ENCODE measurements around the gene GTF2A1L.
"Not testable (repeated sequence)": the region's sequence is repeated elsewhere in the genome, so short reads cannot be mapped to it uniquely, and the experiment has no call there.

GRCh38 chr2:48703621-48704020, 86.0 kb downstream of the GTF2A1L start:
- not testable (repeated sequence) for TF ChIP-seq EZH2 (IDR thresholded peaks at IDR 0.05; ENCODE audit: insufficient read depth, poor library complexity, severe bottlenecking); EZH2phosphoT487 (IDR thresholded peaks at IDR 0.05; ENCODE audit: insufficient read depth, low read depth)

Data from GM23248 (cell line).